ENCODE results near the gene SLC25A21.
"Not testable (repeated sequence)": the region's sequence is repeated elsewhere in the genome, so short reads cannot be mapped to it uniquely, and the experiment has no call there.

SLC25A21 gene

DNA sequence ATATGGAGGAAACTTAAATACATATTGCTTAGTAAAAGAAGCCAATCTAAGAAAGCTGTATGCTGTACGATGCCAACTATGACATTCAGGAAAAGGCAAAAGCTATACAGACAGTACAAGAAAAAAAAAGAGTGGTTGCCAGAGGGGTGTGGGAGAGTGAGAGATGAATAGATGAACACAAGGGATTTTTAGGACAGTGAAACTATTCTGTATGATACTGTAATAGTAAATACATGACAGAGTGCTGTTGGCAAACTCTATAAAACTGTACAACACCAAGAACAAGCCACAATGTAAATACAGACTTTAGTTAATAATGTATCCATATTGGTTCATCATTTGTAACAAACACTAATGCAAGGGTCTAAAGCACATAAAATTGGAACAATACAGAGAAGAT is 14.5 kb upstream of the SLC25A21 start:
- no peak for DNase-seq (ENCODE audit: low read depth)

GRCh38 chr14:37185670-37186069 is 13.3 kb upstream of the SLC25A21 start:
- DNase-seq (ENCODE audit: low read depth) = no peak

DNA sequence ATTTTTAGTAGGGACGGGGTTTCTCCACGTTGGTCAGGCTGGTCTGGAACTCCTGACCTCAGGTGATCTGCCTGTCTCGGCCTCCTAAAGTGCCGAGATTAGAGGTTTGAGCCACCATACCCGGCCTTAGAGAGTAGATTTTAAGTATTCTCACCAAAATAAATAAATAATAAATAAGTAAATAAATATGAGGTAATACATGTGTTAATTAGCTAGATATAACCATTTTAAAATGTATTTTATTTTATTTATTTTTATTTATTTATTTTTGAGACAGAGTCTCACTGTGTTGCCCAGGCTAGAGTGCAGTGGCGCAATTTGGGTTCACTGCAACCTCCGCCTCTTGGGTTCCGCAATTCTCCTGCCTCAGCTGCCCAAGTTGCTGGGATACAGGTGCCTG is 12.1 kb upstream of the SLC25A21 start:
- not testable (repeated sequence) for DNase-seq (ENCODE audit: low read depth)

GRCh38 chr14:37181441-37181840 is 9.0 kb upstream of the SLC25A21 start:
- no peak for DNase-seq (ENCODE audit: low read depth)

- DNase-seq (ENCODE audit: low read depth) = not testable (repeated sequence)
Measured at GRCh38 chr14:37180886-37181285, 8.5 kb upstream of the SLC25A21 start.

DNA sequence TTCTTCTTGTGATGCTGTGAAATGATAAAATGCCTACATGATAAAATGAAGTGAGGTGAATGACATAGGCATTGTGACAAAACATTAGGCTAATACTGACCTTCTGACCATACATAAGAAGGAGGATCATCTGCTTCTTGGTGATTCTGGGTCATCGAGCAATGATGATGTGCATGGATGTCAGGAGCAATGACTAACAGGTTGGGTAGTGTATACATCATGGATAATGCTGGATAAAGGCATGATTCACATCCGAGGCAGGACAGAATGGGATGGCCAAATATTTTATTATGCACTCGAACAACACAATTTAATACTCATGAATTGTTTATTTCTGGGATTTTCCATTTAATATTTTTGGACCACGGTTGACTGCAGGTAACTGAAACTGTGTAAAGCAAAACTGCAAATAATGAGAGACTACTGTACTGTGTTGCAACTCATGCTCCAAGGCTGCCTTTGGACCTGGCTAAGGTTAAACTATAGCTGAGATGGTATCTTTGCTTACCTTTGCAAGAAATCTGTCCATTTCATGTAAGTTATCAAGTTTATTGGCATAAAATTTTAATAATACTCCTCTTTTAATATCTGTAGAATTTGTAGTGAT is 7.6 kb upstream of the SLC25A21 start:
- no peak for DNase-seq (ENCODE audit: low read depth)

- no peak for DNase-seq (ENCODE audit: low read depth)
Measured at GRCh38 chr14:37172936-37173614, 669 bp upstream of the SLC25A21 start.

DNA sequence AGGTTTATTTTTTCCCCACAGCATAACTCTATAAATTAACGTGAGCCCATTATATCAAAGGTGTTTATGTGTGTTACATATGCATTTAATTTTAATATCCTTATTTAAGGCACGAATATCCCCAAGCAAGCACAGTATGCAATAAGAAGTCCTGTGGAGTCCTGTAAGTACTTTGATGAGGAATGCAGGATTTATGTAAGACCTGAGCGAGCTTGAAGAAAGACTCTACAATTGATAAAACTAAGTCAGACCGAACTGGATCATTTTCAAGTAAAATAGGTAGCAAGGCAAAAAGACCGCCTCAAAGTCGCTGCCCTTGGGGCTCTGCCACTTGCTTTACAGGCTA is 755 bp downstream of the SLC25A21 start:
- no peak for DNase-seq (ENCODE audit: low read depth)

DNA sequence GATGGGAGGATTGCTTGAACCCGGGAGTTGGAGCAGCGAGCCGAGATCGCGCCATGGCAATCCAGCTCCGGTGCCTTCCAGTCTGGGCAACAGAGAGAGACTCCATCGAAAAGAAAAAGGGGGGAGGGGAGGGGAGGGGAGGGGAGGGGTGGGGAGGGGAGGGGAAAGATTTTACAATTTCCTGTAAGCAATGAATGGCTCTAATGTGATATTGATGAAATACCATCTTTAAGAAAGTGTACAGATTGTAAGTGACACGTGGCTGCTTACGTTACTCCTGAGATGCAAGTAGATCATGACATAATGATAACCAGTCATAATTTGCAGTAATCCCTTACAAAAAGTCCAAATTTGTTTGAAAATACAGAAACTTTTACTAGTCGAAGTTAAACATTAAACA is 1.4 kb downstream of the SLC25A21 start:
- no peak for DNase-seq (ENCODE audit: low read depth)

GRCh38 chr14:37170237-37170636 is 2.2 kb downstream of the SLC25A21 start:
- no peak for DNase-seq (ENCODE audit: low read depth)

- no peak for DNase-seq (ENCODE audit: low read depth)
Measured at GRCh38 chr14:37168721-37169120, 3.7 kb downstream of the SLC25A21 start.

DNA sequence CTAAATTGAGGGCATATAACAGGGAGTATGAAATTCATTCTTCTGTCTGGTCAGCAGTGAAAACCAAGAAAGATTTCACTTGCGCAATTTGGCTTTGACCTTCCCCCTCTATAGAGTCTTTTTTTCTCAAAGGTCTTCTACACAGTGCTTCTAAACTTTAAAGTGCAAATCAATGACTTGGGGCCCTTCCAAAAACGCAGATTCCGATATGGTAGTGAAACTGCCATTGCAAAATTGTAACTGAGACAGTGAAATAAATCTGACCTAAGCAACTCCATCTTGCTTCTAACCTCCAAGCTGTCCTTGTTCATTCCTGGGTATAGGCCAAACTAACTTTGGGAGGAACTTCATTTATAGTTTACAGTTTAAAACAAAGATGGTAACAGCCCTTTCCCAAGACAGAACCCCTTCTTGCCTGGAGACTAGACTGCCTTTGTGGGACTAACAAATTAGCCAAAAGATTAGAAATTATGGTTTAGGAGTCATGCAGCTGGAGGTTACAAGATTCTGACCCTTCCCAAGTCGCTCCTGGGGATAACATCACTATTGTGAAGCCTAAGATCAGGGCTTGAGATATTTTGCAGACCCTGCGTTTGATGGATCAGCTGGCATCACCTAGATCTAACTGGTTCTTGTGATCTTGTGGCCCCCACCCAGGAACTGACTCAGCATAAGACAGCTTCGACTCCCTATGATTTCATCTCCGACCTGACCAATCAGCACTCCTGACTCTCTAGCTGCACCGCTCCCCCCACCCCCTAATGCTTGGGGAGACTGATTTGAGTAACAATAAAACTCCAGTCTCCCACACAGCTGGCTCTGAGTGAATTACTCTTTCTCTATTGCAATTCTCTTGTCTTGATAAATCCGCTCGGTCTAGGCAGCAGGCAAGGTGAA is 5.0 kb downstream of the SLC25A21 start:
- no peak for DNase-seq (ENCODE audit: low read depth)

DNA sequence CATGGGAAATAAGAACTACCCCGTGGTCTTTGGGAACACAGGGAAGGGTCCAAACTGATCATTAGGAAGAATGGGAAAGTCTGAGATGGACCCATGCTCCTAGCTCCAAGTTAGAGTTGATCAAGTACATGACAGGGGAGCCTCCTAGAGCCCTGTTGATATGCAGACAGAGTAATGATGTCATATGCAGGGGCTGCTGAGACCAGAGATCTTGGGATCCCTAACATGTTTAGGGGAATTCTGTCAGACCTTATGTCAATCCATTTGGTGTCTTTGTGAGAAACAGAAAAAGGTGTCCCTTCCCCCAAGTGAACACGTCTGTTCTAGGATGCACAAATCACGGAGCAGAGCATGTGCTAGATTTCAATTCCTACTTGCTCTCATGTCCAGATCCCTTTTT is 6.6 kb downstream of the SLC25A21 start:
- no peak for DNase-seq (ENCODE audit: low read depth)

GRCh38 chr14:37162307-37162706 is 10.1 kb downstream of the SLC25A21 start:
- DNase-seq (ENCODE audit: low read depth) = not testable (repeated sequence)

GRCh38 chr14:37157987-37158386 is 14.4 kb downstream of the SLC25A21 start:
- DNase-seq (ENCODE audit: low read depth) = no peak

DNA sequence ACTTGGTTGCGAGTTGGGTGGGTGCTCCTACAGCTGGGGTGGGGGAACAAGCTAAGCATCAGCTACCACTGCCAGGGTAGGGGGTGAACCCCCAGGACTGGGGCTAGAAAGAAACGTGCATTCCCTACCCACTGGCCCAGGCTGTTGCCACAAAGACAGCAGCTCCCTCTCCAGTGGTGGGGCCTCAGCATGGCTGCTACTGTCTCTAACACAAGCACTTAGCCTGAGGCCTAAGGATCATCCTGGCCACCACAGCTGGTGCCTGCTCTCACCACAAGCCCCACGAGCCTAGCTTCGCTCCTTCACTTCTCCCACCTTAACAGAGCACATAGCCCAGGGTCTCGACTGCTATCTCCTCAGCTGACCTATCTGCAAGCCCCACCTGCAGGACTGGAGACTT is 18.9 kb downstream of the SLC25A21 start:
- no peak for DNase-seq (ENCODE audit: low read depth)

GRCh38 chr14:37153005-37153404 is 19.4 kb downstream of the SLC25A21 start:
- DNase-seq (ENCODE audit: low read depth) = no peak

GRCh38 chr14:37150414-37150813 is 22.0 kb downstream of the SLC25A21 start:
- DNase-seq (ENCODE audit: low read depth) = no peak

GRCh38 chr14:37147310-37147880 is 25.0 kb downstream of the SLC25A21 start:
- DNase-seq (ENCODE audit: low read depth) = no peak

DNA sequence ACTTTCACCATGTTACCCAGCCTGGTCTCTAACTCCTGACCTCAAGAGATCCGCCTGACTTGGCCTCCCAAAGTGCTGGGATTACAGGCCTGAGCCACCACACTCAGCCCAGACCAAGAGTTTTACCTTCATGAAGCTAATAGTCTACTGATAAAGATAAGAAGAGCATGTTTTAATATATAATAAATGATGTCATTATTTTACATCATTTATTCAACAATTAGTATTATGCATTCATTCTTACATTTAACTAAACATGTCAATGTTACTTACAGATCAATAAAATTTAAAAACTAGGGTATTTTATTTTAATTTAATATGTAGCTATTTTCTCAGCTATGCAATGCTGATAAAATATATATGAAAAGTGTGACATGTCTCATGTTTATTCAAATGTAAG is 26.0 kb downstream of the SLC25A21 start:
- DNase-seq (ENCODE audit: low read depth) = not testable (repeated sequence)

DNA sequence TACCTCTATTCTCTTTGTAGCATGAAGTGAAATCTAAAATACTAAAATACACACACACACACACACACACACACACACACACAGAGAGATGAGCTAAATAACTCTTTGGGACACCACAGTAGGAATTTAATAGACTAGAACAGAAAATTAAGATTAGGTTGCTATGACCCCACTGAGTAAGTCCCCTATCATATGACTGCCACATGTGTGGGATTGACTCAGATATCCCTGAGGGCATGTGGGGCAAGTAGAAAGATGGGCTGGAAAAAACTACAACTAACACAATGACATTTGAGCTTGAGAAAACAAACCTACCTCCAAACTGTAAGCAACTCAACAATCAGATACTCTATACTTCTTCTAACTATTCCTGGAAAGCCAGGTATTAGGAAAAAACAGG is 27.0 kb downstream of the SLC25A21 start:
- DNase-seq (ENCODE audit: low read depth) = no peak

- DNase-seq (ENCODE audit: low read depth) = no peak
Measured at GRCh38 chr14:37144729-37145363, 27.6 kb downstream of the SLC25A21 start.
